ENCODE data around the gene TLE3. TPM values are rescaled to one million over a fixed set of nuclear protein-coding genes. Genes with fewer than 3 reads are reported as not detected.

TLE3 gene
- polyA plus RNA-seq, 1 experiment: 3.7 TPM

GRCh38 chr15:70053001-70053715, 44.6 kb downstream of the TLE3 start:
- Histone ChIP-seq H3K36me3 (ENCODE audit: control insufficient read depth, insufficient read depth, low read length) (peaks cover 5% of the 10 kb centered on the region), H3K27me3 (ENCODE audit: control insufficient read depth, insufficient read depth, low read length) (no peaks in the 10 kb centered on the region), H3K4me3 (ENCODE audit: low read depth, low read length) (no peak overlapping the region)
- ChIA-PET POLR2A (no interaction called here), CTCF (interaction anchor here (1.6 kb wide), 1 partner anchor 23 kb away, joined by 6 read pairs; no protein-coding TSS in a partner anchor)
- no peak for TF ChIP-seq CTCF (IDR thresholded peaks at IDR 0.05; ENCODE audit: insufficient read depth, low read depth, low read length)
- DNase-seq (ENCODE audit: low read depth): no peak

DNA sequence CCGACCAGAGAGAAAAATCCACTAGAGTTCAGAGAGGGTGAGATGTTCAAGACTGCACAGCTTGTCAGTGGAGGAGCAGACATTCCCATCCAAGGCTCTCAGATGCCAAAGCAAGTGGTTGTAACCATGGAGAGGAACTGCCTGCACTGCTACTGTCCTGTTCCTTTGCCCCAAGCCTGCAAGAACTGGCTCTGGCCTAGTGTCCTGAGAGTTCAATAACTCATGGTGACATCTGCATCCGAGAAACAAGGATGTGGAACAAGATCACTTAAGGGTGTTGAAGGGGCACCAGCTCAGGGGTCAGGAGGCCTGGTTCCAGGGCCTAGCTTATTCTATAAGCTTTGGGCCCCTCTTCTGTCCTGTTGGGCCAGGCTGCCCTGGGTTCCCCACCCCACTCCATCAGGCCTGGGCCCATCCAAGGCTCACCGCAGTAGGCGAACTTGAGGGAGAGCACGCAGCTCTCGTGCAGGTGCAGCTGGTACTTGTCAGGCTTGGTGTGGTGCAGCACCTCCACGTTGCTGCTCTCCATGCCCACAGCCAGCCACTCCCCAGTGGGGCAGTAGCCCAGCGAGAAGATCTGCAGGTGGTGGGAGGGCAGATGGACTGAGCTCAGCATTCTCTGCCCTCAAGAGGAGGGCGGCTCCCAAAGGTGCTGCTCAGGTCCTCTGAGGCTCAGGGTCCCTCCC, 45.6 kb downstream of the TLE3 start:
- TF ChIP-seq CTCF (IDR thresholded peaks at IDR 0.05; ENCODE audit: insufficient read depth, low read depth, low read length): no peak
- no peak overlapping the region for H3K4me3 ChIP-seq (ENCODE audit: low read depth, low read length)
- CTCF ChIA-PET: interaction anchor here (1.6 kb wide), 1 partner anchor 22 kb away, joined by 6 read pairs; no protein-coding TSS in a partner anchor
- H3K27me3 ChIP-seq (ENCODE audit: control insufficient read depth, insufficient read depth, low read length): no peaks in the 10 kb centered on the region
- POLR2A ChIA-PET: no interaction called here
- DNase-seq (ENCODE audit: low read depth): no peak
- H3K36me3 ChIP-seq (ENCODE audit: control insufficient read depth, insufficient read depth, low read length): peaks cover 5% of the 10 kb centered on the region

GRCh38 chr15:70050970-70051369, 46.7 kb downstream of the TLE3 start:
- Histone ChIP-seq H3K4me3 (ENCODE audit: low read depth, low read length) (no peak overlapping the region), H3K27me3 (ENCODE audit: control insufficient read depth, insufficient read depth, low read length) (no peaks in the 10 kb centered on the region), H3K36me3 (ENCODE audit: control insufficient read depth, insufficient read depth, low read length) (peaks cover 5% of the 10 kb centered on the region)
- CTCF ChIA-PET: no interaction called here
- POLR2A ChIA-PET: no interaction called here
- TF ChIP-seq CTCF (IDR thresholded peaks at IDR 0.05; ENCODE audit: insufficient read depth, low read depth, low read length): no peak
- DNase-seq (ENCODE audit: low read depth): no peak

- CTCF ChIA-PET: no interaction called here
- TF ChIP-seq CTCF (IDR thresholded peaks at IDR 0.05; ENCODE audit: insufficient read depth, low read depth, low read length): no peak
- no peaks in the 10 kb centered on the region for H3K27me3 ChIP-seq (ENCODE audit: control insufficient read depth, insufficient read depth, low read length)
- POLR2A ChIA-PET: no interaction called here
- H3K36me3 ChIP-seq (ENCODE audit: control insufficient read depth, insufficient read depth, low read length): peaks cover 4% of the 10 kb centered on the region
- no peak overlapping the region for H3K4me3 ChIP-seq (ENCODE audit: low read depth, low read length)
- no peak for DNase-seq (ENCODE audit: low read depth)
These were observed 47.3 kb downstream of the TLE3 start for GRCh38 chr15:70050441-70050840.

DNA sequence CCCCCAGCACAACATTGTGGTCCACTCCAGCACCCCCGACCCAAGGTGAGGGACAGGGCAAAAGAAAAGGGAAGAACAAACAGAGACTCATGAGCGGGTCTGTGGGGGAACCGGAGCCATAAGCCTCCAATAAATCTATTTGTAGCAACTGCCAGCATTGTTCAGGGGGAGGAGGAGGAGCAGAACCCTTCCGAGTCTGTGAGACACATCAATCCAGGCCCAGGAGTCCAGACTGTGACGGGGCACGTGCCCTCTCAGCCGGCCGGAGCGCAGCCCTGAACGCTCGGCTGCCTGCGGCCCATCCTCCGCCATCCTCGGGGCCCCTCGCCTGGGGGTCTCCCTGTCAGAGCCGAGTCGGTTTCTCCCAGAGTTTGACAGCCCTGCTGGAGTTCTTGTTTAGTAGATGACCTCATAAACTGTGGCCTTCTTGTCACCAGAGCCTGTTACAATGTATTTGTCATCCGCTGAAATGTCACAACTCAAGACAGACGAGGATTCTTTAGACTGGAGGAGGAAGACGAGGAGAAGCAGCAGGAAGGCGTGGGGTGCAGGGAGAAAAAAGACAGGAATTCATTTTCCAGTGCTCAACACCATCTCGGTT, 47.9 kb downstream of the TLE3 start:
- DNase-seq (ENCODE audit: low read depth): no peak
- Histone ChIP-seq H3K4me3 (ENCODE audit: low read depth, low read length) (no peak overlapping the region), H3K36me3 (ENCODE audit: control insufficient read depth, insufficient read depth, low read length) (peaks cover 3% of the 10 kb centered on the region), H3K27me3 (ENCODE audit: control insufficient read depth, insufficient read depth, low read length) (no peaks in the 10 kb centered on the region)
- ChIA-PET POLR2A (no interaction called here), CTCF (interaction anchor here (0.8 kb wide), 1 partner anchor 290 kb away, joined by 4 read pairs; no protein-coding TSS in a partner anchor)
- TF ChIP-seq CTCF (IDR thresholded peaks at IDR 0.05; ENCODE audit: insufficient read depth, low read depth, low read length): no peak

All from BJ (cell line).